Activated CD4-positive, CD25-positive, alpha-beta regulatory T cell (primary cell): ENCODE data around the gene CHCHD3.

ENCODE experiments used
- DNase-seq, 4 experiments: peaks; one replicate each; lab custom pipeline; 2025; lab: John Stamatoyannopoulos, UW

CHCHD3 gene

GRCh38 chr7:132776048-132776620 is 305.8 kb downstream of the CHCHD3 start:
- DNase-seq: no peak

- no peak for DNase-seq
Observed at GRCh38 chr7:132773527-132773956, 308.3 kb downstream of the CHCHD3 start.

GRCh38 chr7:132771301-132771730 is 310.6 kb downstream of the CHCHD3 start:
- peak in 3 of 4 experiments; percentile 3 to 33 (median 9) for DNase-seq

- no peak for DNase-seq
Observed at GRCh38 chr7:132770055-132770454, 311.8 kb downstream of the CHCHD3 start.

- DNase-seq: no peak
Observed at GRCh38 chr7:132769280-132769679, 312.6 kb downstream of the CHCHD3 start.

- DNase-seq: no peak
Observed at GRCh38 chr7:132768099-132768498, 313.8 kb downstream of the CHCHD3 start.

GRCh38 chr7:132767378-132767777 is 314.5 kb downstream of the CHCHD3 start:
- no peak for DNase-seq

GRCh38 chr7:132766660-132767059 is 315.2 kb downstream of the CHCHD3 start:
- DNase-seq: no peak

- no peak for DNase-seq
Observed at GRCh38 chr7:132765861-132766260, 316.0 kb downstream of the CHCHD3 start.

- DNase-seq: no peak
Observed at GRCh38 chr7:132764762-132765161, 317.1 kb downstream of the CHCHD3 start.

GRCh38 chr7:132760866-132761265 is 321.0 kb downstream of the CHCHD3 start:
- no peak for DNase-seq

- no peak for DNase-seq
Observed at GRCh38 chr7:132760244-132760623, 321.7 kb downstream of the CHCHD3 start.

- DNase-seq: no peak
Observed at GRCh38 chr7:132759482-132760243, 322.2 kb downstream of the CHCHD3 start.

- DNase-seq: no peak
Observed at GRCh38 chr7:132758986-132759385, 322.9 kb downstream of the CHCHD3 start.

- DNase-seq: no peak
Observed at GRCh38 chr7:132757783-132758182, 324.1 kb downstream of the CHCHD3 start.

- DNase-seq: no peak
Observed at GRCh38 chr7:132756484-132756990, 325.4 kb downstream of the CHCHD3 start.

GRCh38 chr7:132755538-132756483 is 326.1 kb downstream of the CHCHD3 start:
- DNase-seq: no peak

GRCh38 chr7:132752431-132752830 is 329.5 kb downstream of the CHCHD3 start:
- DNase-seq: no peak

GRCh38 chr7:132751244-132751647 is 330.6 kb downstream of the CHCHD3 start:
- DNase-seq: no peak

- no peak for DNase-seq
Observed at GRCh38 chr7:132750530-132751217, 331.2 kb downstream of the CHCHD3 start.

GRCh38 chr7:132750096-132750495 is 331.8 kb downstream of the CHCHD3 start:
- DNase-seq: no peak

- DNase-seq: no peak
Observed at GRCh38 chr7:132745510-132745909, 336.4 kb downstream of the CHCHD3 start.
